ENCODE measurements around the gene STAC3. TPM values are rescaled to one million over a fixed set of nuclear protein-coding genes. Genes with fewer than 3 reads are reported as not detected.

The STAC3 gene
- polyA plus RNA-seq, 2 of the 4 experiments (the other 2 are of a cell fraction) = 0.40 to 0.43 TPM

DNA sequence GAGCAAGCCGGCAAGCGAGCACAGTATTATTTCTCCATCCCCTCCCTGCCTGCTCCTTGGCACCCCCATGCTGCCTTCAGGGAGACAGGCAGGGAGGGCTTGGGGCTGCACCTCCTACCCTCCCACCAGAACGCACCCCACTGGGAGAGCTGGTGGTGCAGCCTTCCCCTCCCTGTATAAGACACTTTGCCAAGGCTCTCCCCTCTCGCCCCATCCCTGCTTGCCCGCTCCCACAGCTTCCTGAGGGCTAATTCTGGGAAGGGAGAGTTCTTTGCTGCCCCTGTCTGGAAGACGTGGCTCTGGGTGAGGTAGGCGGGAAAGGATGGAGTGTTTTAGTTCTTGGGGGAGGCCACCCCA, 38.3 kb downstream of the STAC3 start (continued):
- TF ChIP-seq CHD2 (IDR thresholded peaks at IDR 0.05; ENCODE audit: low read length, partially characterized antibody) (no peak), NR3C1 (IDR thresholded peaks at IDR 0.05) (no peak), MYC (IDR thresholded peaks at IDR 0.05; ENCODE audit: borderline replicate concordance, low read length) (no peak), SMC3 (IDR thresholded peaks at IDR 0.05) (no peak)

DNA sequence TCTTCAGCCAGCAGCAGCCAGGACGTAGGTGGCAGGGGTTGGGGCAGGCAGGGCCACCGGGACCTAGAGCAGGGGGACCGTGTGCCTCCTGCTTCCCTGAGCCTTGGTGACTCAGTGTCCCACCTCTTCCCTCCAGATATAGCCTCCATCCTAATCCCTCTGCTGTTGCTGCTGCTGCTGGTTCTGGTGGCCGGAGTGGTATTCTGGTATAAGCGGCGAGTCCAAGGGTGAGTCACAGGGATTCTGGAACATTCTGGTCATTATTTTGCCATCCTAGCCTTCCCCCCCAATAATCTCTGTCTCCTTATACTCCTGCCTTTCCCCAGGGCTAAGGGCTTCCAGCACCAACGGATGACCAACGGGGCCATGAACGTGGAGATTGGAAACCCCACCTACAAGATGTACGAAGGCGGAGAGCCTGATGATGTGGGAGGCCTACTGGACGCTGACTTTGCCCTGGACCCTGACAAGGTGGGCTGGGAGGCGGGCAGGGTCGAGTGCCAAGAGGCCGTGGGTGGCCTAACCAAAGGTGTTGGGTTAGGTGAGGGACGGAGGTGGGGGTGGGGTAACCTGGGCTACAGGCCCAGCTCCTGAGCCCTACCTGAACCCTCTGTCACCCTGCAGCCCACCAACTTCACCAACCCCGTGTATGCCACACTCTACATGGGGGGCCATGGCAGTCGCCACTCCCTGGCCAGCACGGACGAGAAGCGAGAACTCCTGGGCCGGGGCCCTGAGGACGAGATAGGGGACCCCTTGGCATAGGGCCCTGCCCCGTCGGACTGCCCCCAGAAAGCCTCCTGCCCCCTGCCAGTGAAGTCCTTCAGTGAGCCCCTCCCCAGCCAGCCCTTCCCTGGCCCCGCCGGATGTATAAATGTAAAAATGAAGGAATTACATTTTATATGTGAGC, 38.9 kb downstream of the STAC3 start:
- Histone ChIP-seq H3K4me1 (peaks cover 25% of the 10 kb centered on the region), H3K4me3 (no peak overlapping the region), H3K9me3 (no peaks in the 10 kb centered on the region), H3K27ac (no peak overlapping the region), H3K4me2 (no peak overlapping the region)
- POLR2A ChIA-PET = no interaction called here
- TF ChIP-seq RAD21 (conservative IDR thresholded peaks at IDR 0.05 in 1 of 2, IDR thresholded peaks at IDR 0.05 in 1 of 2) (no peak), TFCP2L1 (CRISPR knock-in tag; IDR thresholded peaks at IDR 0.05) (no peak), HDAC2 (IDR thresholded peaks at IDR 0.05) (no peak), ZSCAN20 (CRISPR knock-in tag; IDR thresholded peaks at IDR 0.05) (no peak), BHLHE40 (IDR thresholded peaks at IDR 0.05; ENCODE audit: low read depth, low read length) (no peak), MYC (IDR thresholded peaks at IDR 0.05; ENCODE audit: borderline replicate concordance, low read length) (no peak), HES2 (IDR thresholded peaks at IDR 0.05) (no peak), POLR2A (IDR thresholded peaks at IDR 0.05; ENCODE audit: low read length) (no peak), KDM5A (IDR thresholded peaks at IDR 0.05) (no peak), TP53 (CRISPR knock-in tag; IDR thresholded peaks at IDR 0.05) (no peak)
- ATAC-seq (no peak), FAIRE-seq (no peak), DNase-seq (ENCODE audit: low read depth in 1 of 2, low spot score in 1 of 2) (no peak)
- 84% methylated on average over 27 of the region's 27 CpGs for WGBS (ENCODE audit: missing lambda C conversion rate)
- CTCF ChIA-PET = interaction anchor here (1.2 to 8.5 kb wide), 13 partner anchors 10 to 246 kb away, joined by 3 to 615 read pairs (median 17); partner anchors contain the start of genes GLI1, INHBE, SHMT2 and STAT6

DNA sequence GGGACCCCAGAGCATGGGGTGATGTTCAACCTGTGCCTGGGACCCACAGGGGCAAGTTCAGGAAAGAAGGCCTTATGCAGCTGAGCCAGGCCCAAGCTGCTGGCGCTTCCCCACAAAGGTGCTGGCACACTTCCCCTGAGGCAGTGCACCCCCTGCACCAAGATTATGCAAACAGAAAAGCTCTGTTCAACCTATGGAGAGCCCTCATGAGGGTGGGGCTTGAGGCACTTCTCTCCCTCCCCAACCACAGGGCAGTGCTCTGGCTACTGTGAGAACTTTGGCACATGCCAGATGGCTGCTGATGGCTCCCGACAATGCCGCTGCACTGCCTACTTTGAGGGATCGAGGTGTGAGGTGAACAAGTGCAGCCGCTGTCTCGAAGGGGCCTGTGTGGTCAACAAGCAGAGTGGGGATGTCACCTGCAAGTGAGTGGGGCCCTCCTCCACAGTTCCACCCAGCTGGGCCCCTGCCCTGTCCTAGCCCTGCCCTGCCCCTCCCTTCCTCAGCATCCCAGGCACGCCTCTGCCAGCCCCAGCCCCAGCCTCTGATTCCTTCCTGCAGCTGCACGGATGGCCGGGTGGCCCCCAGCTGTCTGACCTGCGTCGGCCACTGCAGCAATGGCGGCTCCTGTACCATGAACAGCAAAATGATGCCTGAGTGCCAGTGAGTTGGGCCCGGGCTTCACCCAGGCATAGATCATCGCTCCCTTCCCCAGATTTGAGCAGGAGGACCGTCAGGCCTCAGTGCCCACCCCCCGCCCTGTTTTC, 39.9 kb downstream of the STAC3 start:
- WGBS (ENCODE audit: missing lambda C conversion rate) = 86% methylated on average over 15 of the region's 16 CpGs
- H3K9me3 ChIP-seq = no peaks in the 10 kb centered on the region
- H3K4me2 ChIP-seq = no peak overlapping the region
- ChIA-PET POLR2A (no interaction called here), CTCF (interaction anchor here (0.5 to 5.0 kb wide), 4 partner anchors 15 to 829 kb away, joined by 4 to 45 read pairs (median 16); no protein-coding TSS in a partner anchor)
- H3K4me1 ChIP-seq = peaks cover 21% of the 10 kb centered on the region
- DNase-seq (ENCODE audit: low read depth in 1 of 2, low spot score in 1 of 2) (no peak), ATAC-seq (no peak), FAIRE-seq (no peak)
- no peak overlapping the region for H3K4me3 ChIP-seq
- TF ChIP-seq CHD2 (IDR thresholded peaks at IDR 0.05; ENCODE audit: low read length, partially characterized antibody) = no peak
- H3K27ac ChIP-seq = no peak overlapping the region

GRCh38 chr12:57210461-57210860, 40.5 kb downstream of the STAC3 start:
- Histone ChIP-seq H3K9me3 (no peaks in the 10 kb centered on the region), H3K4me1 (peaks cover 15% of the 10 kb centered on the region), H3K4me3 (no peak overlapping the region), H3K4me2 (no peak overlapping the region), H3K27ac (no peak overlapping the region)
- 86% methylated on average over 9 of the region's 15 CpGs for WGBS (ENCODE audit: missing lambda C conversion rate)
- POLR2A ChIA-PET = no interaction called here
- FAIRE-seq = no peak
- ATAC-seq = no peak
- CTCF ChIA-PET = interaction anchor here (0.9 to 4.6 kb wide), 2 partner anchors 30 to 32 kb away, joined by 4 to 27 read pairs; no protein-coding TSS in a partner anchor
- DNase-seq (ENCODE audit: low read depth in 1 of 2, low spot score in 1 of 2) = no peak
- TF ChIP-seq SREBF2 (IDR thresholded peaks at IDR 0.05) = no peak
- no peak for TF ChIP-seq KDM1A (IDR thresholded peaks at IDR 0.05; ENCODE audit: low read depth)
- TF ChIP-seq HOXB13 (CRISPR knock-in tag; IDR thresholded peaks at IDR 0.05; ENCODE audit: low read depth) = no peak
- no peak for TF ChIP-seq HOXA7 (CRISPR knock-in tag; IDR thresholded peaks at IDR 0.05)
- TF ChIP-seq HDAC2 (IDR thresholded peaks at IDR 0.05) = no peak
- TF ChIP-seq PHF8 (IDR thresholded peaks at IDR 0.05; ENCODE audit: borderline replicate concordance, low read depth) = no peak
- TF ChIP-seq KDM5A (IDR thresholded peaks at IDR 0.05) = no peak
- TF ChIP-seq NR3C1 (IDR thresholded peaks at IDR 0.05) = no peak
- no peak for TF ChIP-seq CTCF (IDR thresholded peaks at IDR 0.05)
- no peak for TF ChIP-seq USF2 (IDR thresholded peaks at IDR 0.05)
- TF ChIP-seq RARB (CRISPR knock-in tag; IDR thresholded peaks at IDR 0.05) = no peak
- no peak for TF ChIP-seq CHD4 (IDR thresholded peaks at IDR 0.05; ENCODE audit: borderline replicate concordance)
- TF ChIP-seq, protein P1, sequence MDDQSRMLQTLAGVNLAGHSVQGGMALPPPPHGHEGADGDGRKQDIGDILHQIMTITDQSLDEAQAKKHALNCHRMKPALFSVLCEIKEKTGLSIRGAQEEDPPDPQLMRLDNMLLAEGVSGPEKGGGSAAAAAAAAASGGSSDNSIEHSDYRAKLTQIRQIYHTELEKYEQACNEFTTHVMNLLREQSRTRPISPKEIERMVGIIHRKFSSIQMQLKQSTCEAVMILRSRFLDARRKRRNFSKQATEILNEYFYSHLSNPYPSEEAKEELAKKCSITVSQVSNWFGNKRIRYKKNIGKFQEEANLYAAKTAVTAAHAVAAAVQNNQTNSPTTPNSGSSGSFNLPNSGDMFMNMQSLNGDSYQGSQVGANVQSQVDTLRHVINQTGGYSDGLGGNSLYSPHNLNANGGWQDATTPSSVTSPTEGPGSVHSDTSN (IDR thresholded peaks at IDR 0.05) = no peak
- TF ChIP-seq TP53 (CRISPR knock-in tag; IDR thresholded peaks at IDR 0.05) = no peak
- no peak for TF ChIP-seq SMC3 (IDR thresholded peaks at IDR 0.05)
- no peak for TF ChIP-seq RNF2 (IDR thresholded peaks at IDR 0.05; ENCODE audit: borderline replicate concordance, low read depth)
- TF ChIP-seq NFE2L2 (conservative IDR thresholded peaks at IDR 0.05; ENCODE audit: low read length) = no peak
